Stimulated activated CD8-positive, alpha-beta memory T cell treated with anti-CD3 and anti-CD28 coated beads, Interleukin-2, amount 100 ng/mL, for 48 hours (primary cell): ENCODE results near the gene F2R.
"Not testable (repeated sequence)": the region's sequence is repeated elsewhere in the genome, so short reads cannot be mapped to it uniquely, and the experiment has no call there.

Experiments used
- DNase-seq, 2 donors: peaks; one replicate each; pipeline ENCODE4 v3.0.0-alpha.2; 2020; ENCODE audit warnings: low read depth in 2 of 2

Gene F2R

GRCh38 chr5:76755779-76756637 lies 40.1 kb downstream of the F2R start:
- no peak for DNase-seq

- no peak for DNase-seq
Observed at GRCh38 chr5:76757049-76757448, 41.1 kb downstream of the F2R start.

GRCh38 chr5:76761118-76761517 lies 45.2 kb downstream of the F2R start:
- not testable (repeated sequence) for DNase-seq

- DNase-seq = no peak
Observed at GRCh38 chr5:76762484-76762883, 46.6 kb downstream of the F2R start.

GRCh38 chr5:76763136-76763535 lies 47.2 kb downstream of the F2R start:
- DNase-seq = no peak

- no peak for DNase-seq
Observed at GRCh38 chr5:76764374-76764773, 48.4 kb downstream of the F2R start.

GRCh38 chr5:76765249-76765648 lies 49.3 kb downstream of the F2R start:
- DNase-seq = no peak

GRCh38 chr5:76766746-76767145 lies 50.8 kb downstream of the F2R start:
- no peak for DNase-seq

GRCh38 chr5:76771041-76771440 lies 55.1 kb downstream of the F2R start:
- DNase-seq = not testable (repeated sequence)

- no peak for DNase-seq
Observed at GRCh38 chr5:76771705-76772405, 55.9 kb downstream of the F2R start.

- no peak for DNase-seq
Observed at GRCh38 chr5:76775921-76776320, 60.0 kb downstream of the F2R start.

- no peak for DNase-seq
Observed at GRCh38 chr5:76776391-76776790, 60.5 kb downstream of the F2R start.

GRCh38 chr5:76780616-76781015 lies 64.7 kb downstream of the F2R start:
- not testable (repeated sequence) for DNase-seq

GRCh38 chr5:76781775-76782174 lies 65.8 kb downstream of the F2R start:
- no peak for DNase-seq

GRCh38 chr5:76782444-76782843 lies 66.5 kb downstream of the F2R start:
- DNase-seq = no peak
